ENCODE measurements around the gene IGSF9B. TPM values are rescaled to one million over a fixed set of nuclear protein-coding genes. Genes with fewer than 3 reads are reported as not detected.

The IGSF9B gene
- total RNA-seq, 1 donor from 2014 or later = 2.0 TPM

- Mint-ChIP-seq H3K27ac (no peak overlapping the region), H3K36me3 (ENCODE audit: low read depth) (no peaks in the 10 kb centered on the region), H3K4me3 (no peak overlapping the region), H3K9me3 (no peaks in the 10 kb centered on the region), H3K27me3 (peaks cover 39% of the 10 kb centered on the region), H3K4me1 (no peaks in the 10 kb centered on the region)
- TF ChIP-seq CTCF (IDR thresholded peaks at IDR 0.05) = no peak
- intact Hi-C loops (cut with micrococcal nuclease) = no loop called here
- ChIA-PET CTCF (no interaction called here), POLR2A (interaction anchor here (0.5 kb wide), 1 partner anchor 48 kb away, joined by 3 read pairs; no protein-coding TSS in a partner anchor)
- no peak for DNase-seq
- ATAC-seq (ENCODE audit: low read depth) = no peak
Observed at GRCh38 chr11:133947321-133947756, 9.4 kb downstream of the IGSF9B start.

GRCh38 chr11:133946541-133947318 lies 10.0 kb downstream of the IGSF9B start:
- DNase-seq (no peak), ATAC-seq (ENCODE audit: low read depth) (no peak)
- Mint-ChIP-seq H3K27me3 (peaks cover 37% of the 10 kb centered on the region), H3K4me1 (no peaks in the 10 kb centered on the region), H3K4me3 (no peak overlapping the region), H3K36me3 (ENCODE audit: low read depth) (no peaks in the 10 kb centered on the region), H3K9me3 (no peaks in the 10 kb centered on the region), H3K27ac (no peak overlapping the region)
- intact Hi-C loops (cut with micrococcal nuclease) = no loop called here
- ChIA-PET CTCF (no interaction called here), POLR2A (interaction anchor here (0.5 kb wide), 1 partner anchor 48 kb away, joined by 3 read pairs; no protein-coding TSS in a partner anchor)
- TF ChIP-seq CTCF (IDR thresholded peaks at IDR 0.05) = no peak

GRCh38 chr11:133946051-133946450 lies 10.7 kb downstream of the IGSF9B start:
- no peak overlapping the region for H3K27ac Mint-ChIP-seq
- peaks cover 36% of the 10 kb centered on the region for H3K27me3 Mint-ChIP-seq
- POLR2A ChIA-PET = no interaction called here
- H3K9me3 Mint-ChIP-seq = no peaks in the 10 kb centered on the region
- DNase-seq (no peak), ATAC-seq (ENCODE audit: low read depth) (no peak)
- no peak overlapping the region for H3K4me3 Mint-ChIP-seq
- no peak for TF ChIP-seq CTCF (IDR thresholded peaks at IDR 0.05)
- CTCF ChIA-PET = no interaction called here
- intact Hi-C loops (cut with micrococcal nuclease) = no loop called here
- H3K4me1 Mint-ChIP-seq = no peaks in the 10 kb centered on the region
- H3K36me3 Mint-ChIP-seq (ENCODE audit: low read depth) = no peaks in the 10 kb centered on the region

- Mint-ChIP-seq H3K27ac (no peak overlapping the region), H3K4me1 (no peaks in the 10 kb centered on the region), H3K27me3 (peaks cover 36% of the 10 kb centered on the region), H3K4me3 (no peak overlapping the region), H3K9me3 (no peaks in the 10 kb centered on the region), H3K36me3 (ENCODE audit: low read depth) (no peaks in the 10 kb centered on the region)
- TF ChIP-seq CTCF (IDR thresholded peaks at IDR 0.05) = no peak
- intact Hi-C loops (cut with micrococcal nuclease) = no loop called here
- CTCF ChIA-PET = no interaction called here
- POLR2A ChIA-PET = no interaction called here
- ATAC-seq (ENCODE audit: low read depth) = no peak
- no peak for DNase-seq
Observed at GRCh38 chr11:133945087-133945974, 11.4 kb downstream of the IGSF9B start.
